Vagina (tissue), 2 donors: ENCODE measurements around the gene ST8SIA2. TPM values are rescaled to one million over a fixed set of nuclear protein-coding genes. Genes with fewer than 3 reads are reported as not detected.

Source experiments
- DNase-seq, 2 donors: peaks; one replicate each; pipeline ENCODE4 v3.0.0-alpha.2; 2017; ENCODE audit errors: extremely low spot score in 2 of 2
- H3K27ac ChIP-seq: fragments of 200-600 bp; sonication (generic); one replicate; pipeline ENCODE4 v1.5.1; 2019
- H3K27me3 ChIP-seq: fragments of 200-600 bp; sonication (generic); one replicate; pipeline ENCODE4 v1.5.1; 2019
- H3K36me3 ChIP-seq, 2 donors: fragments of 200-600 bp; sonication (generic); one replicate each; pipeline ENCODE4 v1.5.1; 2017 to 2019
- H3K4me1 ChIP-seq: fragments of 200-600 bp; sonication (generic); one replicate; pipeline ENCODE4 v1.5.1; 2019
- H3K4me3 ChIP-seq, 2 donors: fragments of 200-600 bp; sonication (generic); 1 replicate in 1 of 2; 2 replicates in 1 of 2; pipeline ENCODE4 v1.5.1; 2016 to 2019
- H3K9me3 ChIP-seq: fragments of 200-600 bp; sonication (generic); one replicate; pipeline ENCODE4 v1.5.1; 2019
- POLR2A ChIP-seq, 2 donors: fragments of 450-650 bp; IDR thresholded peaks; one replicate each; pipeline ENCODE4 v1.6.1; 2017; ENCODE audit warnings: antibody characterized with exemption in 2 of 2, mild to moderate bottlenecking in 2 of 2, moderate library complexity in 2 of 2
- POLR2AphosphoS5 ChIP-seq, 2 donors: sonication (generic); formaldehyde crosslinking; IDR thresholded peaks; one replicate each; pipeline ENCODE4 v1.9.0; 2017; ENCODE audit warnings: antibody characterized with exemption in 2 of 2, mild to moderate bottlenecking in 2 of 2, low read depth in 1 of 2; ENCODE audit not compliant: insufficient read depth in 1 of 2
- intact Hi-C: fragments of 100-400 bp; cut with DNase I; formaldehyde crosslinking; loops from one replicate; pipeline ENCODE4 v1.15.1; 2023
- small RNA-seq: library from RNA; depleted of rRNA; stranded (forward); fragments of <200 nt; gene quantifications from one replicate; pipeline ENCODE3, GENCODE V24; 2016
- total RNA-seq: library from RNA; depleted of rRNA; stranded (reverse); fragments of >200 nt; gene quantifications from one replicate; pipeline ENCODE4 v1.2.3, GENCODE V29; 2016
- TF ChIP-seq, protein P1 (sequence below), 3 experiments: fragments of 450-650 bp in 2 of 3; fragments of 200-600 bp in 1 of 3; sonication (generic) in 1 of 3; IDR thresholded peaks; one replicate each; pipeline ENCODE4 v1.5.1; 2017 to 2019; ENCODE audit warnings: antibody characterized with exemption in 3 of 3, mild to moderate bottlenecking in 2 of 3, moderate library complexity in 2 of 3

Gene ST8SIA2
- total RNA-seq, 1 donor from 2014 or later, result not detected

DNA sequence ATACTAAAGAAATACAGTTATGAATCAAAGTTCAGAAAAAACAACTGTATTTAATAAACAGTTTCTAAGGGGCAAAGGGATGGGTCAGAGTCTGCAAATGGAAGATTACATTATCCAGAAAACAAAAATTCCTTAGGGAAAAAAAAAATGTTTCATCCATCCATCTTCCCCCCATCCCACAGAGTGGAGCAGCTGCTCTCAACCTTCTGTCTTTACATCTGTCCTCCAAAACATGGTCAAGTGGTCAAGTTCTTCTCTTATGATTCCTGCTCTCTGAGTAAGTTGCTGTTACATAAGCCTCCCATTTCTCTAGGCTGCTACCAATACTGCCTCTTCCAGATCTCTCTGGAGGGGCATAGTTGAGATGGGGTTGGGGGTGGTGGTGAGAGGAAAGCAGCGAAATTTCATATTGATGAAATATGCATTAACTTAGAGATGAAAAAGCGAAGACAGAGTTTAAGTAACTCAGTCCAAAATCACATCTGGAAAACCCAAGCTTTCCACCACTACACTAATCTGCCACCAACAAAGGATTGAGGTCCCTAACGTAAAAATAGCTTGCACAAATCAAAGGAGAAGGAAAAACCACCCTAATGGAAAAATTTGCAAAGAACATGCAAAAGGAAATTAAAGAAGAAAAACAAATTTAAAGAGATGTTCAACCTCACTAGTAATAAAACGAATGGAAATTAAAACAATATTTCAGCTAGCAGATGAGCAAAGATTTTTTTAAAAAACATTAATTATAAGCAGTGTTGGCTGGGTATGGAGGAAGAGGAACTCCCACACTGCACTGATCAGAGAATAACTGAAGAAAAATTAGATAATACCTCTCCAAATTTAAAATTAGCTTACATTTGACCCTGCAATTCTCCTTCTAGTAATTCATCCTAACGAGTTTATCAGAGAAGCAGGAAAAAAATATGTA is 109.5 kb downstream of the ST8SIA2 start:
- intact Hi-C loops, result no loop called here

GRCh38 chr15:92503889-92504288 is 110.2 kb downstream of the ST8SIA2 start:
- Histone ChIP-seq H3K4me3 (no peak overlapping the region), H3K27me3 (no peaks in the 10 kb centered on the region), H3K36me3 (no peaks in the 10 kb centered on the region), H3K9me3 (no peaks in the 10 kb centered on the region), H3K27ac (no peak overlapping the region), H3K4me1 (no peaks in the 10 kb centered on the region)
- no peak for TF ChIP-seq POLR2A (IDR thresholded peaks at IDR 0.05)
- TF ChIP-seq, protein P1, sequence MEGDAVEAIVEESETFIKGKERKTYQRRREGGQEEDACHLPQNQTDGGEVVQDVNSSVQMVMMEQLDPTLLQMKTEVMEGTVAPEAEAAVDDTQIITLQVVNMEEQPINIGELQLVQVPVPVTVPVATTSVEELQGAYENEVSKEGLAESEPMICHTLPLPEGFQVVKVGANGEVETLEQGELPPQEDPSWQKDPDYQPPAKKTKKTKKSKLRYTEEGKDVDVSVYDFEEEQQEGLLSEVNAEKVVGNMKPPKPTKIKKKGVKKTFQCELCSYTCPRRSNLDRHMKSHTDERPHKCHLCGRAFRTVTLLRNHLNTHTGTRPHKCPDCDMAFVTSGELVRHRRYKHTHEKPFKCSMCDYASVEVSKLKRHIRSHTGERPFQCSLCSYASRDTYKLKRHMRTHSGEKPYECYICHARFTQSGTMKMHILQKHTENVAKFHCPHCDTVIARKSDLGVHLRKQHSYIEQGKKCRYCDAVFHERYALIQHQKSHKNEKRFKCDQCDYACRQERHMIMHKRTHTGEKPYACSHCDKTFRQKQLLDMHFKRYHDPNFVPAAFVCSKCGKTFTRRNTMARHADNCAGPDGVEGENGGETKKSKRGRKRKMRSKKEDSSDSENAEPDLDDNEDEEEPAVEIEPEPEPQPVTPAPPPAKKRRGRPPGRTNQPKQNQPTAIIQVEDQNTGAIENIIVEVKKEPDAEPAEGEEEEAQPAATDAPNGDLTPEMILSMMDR (IDR thresholded peaks at IDR 0.05), result no peak
- no peak for TF ChIP-seq POLR2AphosphoS5 (IDR thresholded peaks at IDR 0.05; ENCODE audit: insufficient read depth in 1 of 2, low read depth in 1 of 2)
- intact Hi-C loops, result no loop called here
- DNase-seq, result no peak

More for the DNA sequence above, 109.5 kb downstream of the ST8SIA2 start:
- no peak overlapping the region for H3K27ac ChIP-seq
- no peak for TF ChIP-seq POLR2AphosphoS5 (IDR thresholded peaks at IDR 0.05; ENCODE audit: insufficient read depth in 1 of 2, low read depth in 1 of 2)
- H3K4me1 ChIP-seq, result no peaks in the 10 kb centered on the region
- H3K9me3 ChIP-seq, result no peaks in the 10 kb centered on the region
- no peak for DNase-seq
- H3K36me3 ChIP-seq, result no peaks in the 10 kb centered on the region
- no peak overlapping the region for H3K4me3 ChIP-seq
- H3K27me3 ChIP-seq, result no peaks in the 10 kb centered on the region

DNA sequence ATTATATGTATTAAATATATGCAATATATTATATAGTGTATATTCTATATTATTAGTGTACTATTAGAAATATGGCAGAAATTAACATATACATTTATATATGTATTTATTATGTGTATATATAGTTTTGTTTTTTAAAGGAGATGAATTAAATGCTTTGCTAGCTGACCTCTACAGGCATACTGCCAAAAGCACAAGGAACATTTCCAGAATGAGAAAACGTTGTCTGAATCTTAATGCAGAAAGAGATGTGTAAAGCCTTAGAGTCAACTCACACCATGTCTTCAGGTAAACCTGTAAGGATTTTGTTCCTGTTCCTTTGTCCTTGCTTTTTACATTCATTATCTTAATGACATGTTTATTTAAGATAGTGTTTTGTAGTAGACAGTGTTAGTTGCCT is 111.9 kb downstream of the ST8SIA2 start:
- H3K9me3 ChIP-seq, result no peaks in the 10 kb centered on the region
- intact Hi-C loops, result no loop called here

GRCh38 chr15:92506506-92506905 is 112.8 kb downstream of the ST8SIA2 start:
- no peaks in the 10 kb centered on the region for H3K9me3 ChIP-seq
- no peak overlapping the region for H3K4me3 ChIP-seq
- TF ChIP-seq, protein P1 (IDR thresholded peaks at IDR 0.05), result no peak
- no peak for TF ChIP-seq POLR2A (IDR thresholded peaks at IDR 0.05)
- no peak for TF ChIP-seq POLR2AphosphoS5 (IDR thresholded peaks at IDR 0.05; ENCODE audit: insufficient read depth in 1 of 2, low read depth in 1 of 2)
- H3K27me3 ChIP-seq, result no peaks in the 10 kb centered on the region
- no peak for DNase-seq
- no peaks in the 10 kb centered on the region for H3K36me3 ChIP-seq
- H3K27ac ChIP-seq, result no peak overlapping the region
- intact Hi-C loops, result no loop called here
- H3K4me1 ChIP-seq, result no peaks in the 10 kb centered on the region

More for the DNA sequence above, 111.9 kb downstream of the ST8SIA2 start:
- TF ChIP-seq POLR2A (IDR thresholded peaks at IDR 0.05), result no peak
- no peak for TF ChIP-seq POLR2AphosphoS5 (IDR thresholded peaks at IDR 0.05; ENCODE audit: insufficient read depth in 1 of 2, low read depth in 1 of 2)
- TF ChIP-seq, protein P1 (IDR thresholded peaks at IDR 0.05), result no peak
- Histone ChIP-seq H3K27me3 (no peaks in the 10 kb centered on the region), H3K4me3 (no peak overlapping the region), H3K36me3 (no peaks in the 10 kb centered on the region), H3K27ac (no peak overlapping the region), H3K4me1 (no peaks in the 10 kb centered on the region)
- no peak for DNase-seq

- no peak overlapping the region for H3K4me3 ChIP-seq
- H3K4me1 ChIP-seq, result no peaks in the 10 kb centered on the region
- no peak overlapping the region for H3K27ac ChIP-seq
- DNase-seq, result no peak
- H3K36me3 ChIP-seq, result no peaks in the 10 kb centered on the region
- intact Hi-C loops, result no loop called here
- H3K27me3 ChIP-seq, result no peaks in the 10 kb centered on the region
- H3K9me3 ChIP-seq, result no peaks in the 10 kb centered on the region
- TF ChIP-seq POLR2A (IDR thresholded peaks at IDR 0.05) (no peak), POLR2AphosphoS5 (IDR thresholded peaks at IDR 0.05; ENCODE audit: insufficient read depth in 1 of 2, low read depth in 1 of 2) (no peak)
- TF ChIP-seq, protein P1 (IDR thresholded peaks at IDR 0.05), result no peak
Measured at GRCh38 chr15:92510163-92510882, 116.6 kb downstream of the ST8SIA2 start.

Small RNA genes within 50 kb of the gene (small RNA-seq; reads per million reads assigned to genes)
- gene RF01233, result not detected
